ENCODE results near the gene EFHB. TPM values are rescaled to one million over a fixed set of nuclear protein-coding genes. Genes with fewer than 3 reads are reported as not detected.

The EFHB gene
- polyA plus RNA-seq, 1 donor, result 1.5 TPM

Other genes starting within 250 kb of the EFHB start
- 36.6 TPM for gene RAB5A, start 12.9 kb upstream of the EFHB start, polyA plus RNA-seq (ENCODE audit: insufficient read length)
- 0.53 TPM for gene PP2D1, start 78.0 kb upstream of the EFHB start, polyA plus RNA-seq (ENCODE audit: insufficient read length)
- gene KAT2B, start 106.2 kb upstream of the EFHB start, polyA plus RNA-seq (ENCODE audit: insufficient read length), result 22.0 TPM

Measured in hindlimb muscle (tissue), 1 donor.